ENCODE data around the gene FN3K. TPM values are rescaled to one million over a fixed set of nuclear protein-coding genes. Genes with fewer than 3 reads are reported as not detected.

FN3K gene
- total and polyA plus RNA-seq, 2 of the 8 experiments (the other 6 are each of a cell fraction or from before 2014, with no cell fraction given): 0.88 to 14.2 TPM

DNA sequence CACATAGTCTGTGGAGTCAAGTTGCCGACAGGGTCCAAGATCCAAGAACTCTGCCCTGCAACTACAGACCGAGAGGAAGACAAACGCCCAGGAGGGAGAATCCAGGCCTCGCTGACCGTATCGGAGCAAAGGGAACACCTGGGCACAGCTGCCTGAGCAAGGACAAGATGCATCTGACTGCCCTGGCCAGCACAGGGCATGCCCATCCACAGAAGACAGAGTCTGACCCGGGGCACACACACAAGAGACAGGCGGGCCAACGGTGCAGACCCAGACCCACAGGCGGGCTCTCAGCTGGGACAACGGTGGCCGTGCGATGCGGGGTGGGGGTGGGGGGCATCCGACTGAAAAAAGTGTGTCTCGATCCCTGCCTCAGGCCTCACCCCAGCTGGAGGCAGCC, 43.1 kb upstream of the FN3K start:
- Histone ChIP-seq H3K14ac (ENCODE audit: insufficient read length) (no peak overlapping the region), H3K18ac (ENCODE audit: extremely low read depth, low read length) (no peak overlapping the region), H2BK15ac (ENCODE audit: low read length) (no peak overlapping the region), H4K8ac (ENCODE audit: extremely low read depth, insufficient read depth, low read length) (no peak overlapping the region), H3K27me3 (replicated peaks in 1 of 4; ENCODE audit: control insufficient read depth in 3 of 4, extremely low read depth in 1 of 4, insufficient read depth in 3 of 4, low read length in 3 of 4) (peaks cover 7 to 13% (median 12%) of the 10 kb centered on the region in 4 experiments), H2BK120ac (replicated peaks; ENCODE audit: low read depth, low read length) (no peak overlapping the region), H3K9me3 (ENCODE audit: insufficient read depth in 2 of 2, low read depth in 1 of 2, low read length in 1 of 2) (no peaks in the 10 kb centered on the region), H3K4ac (replicated peaks; ENCODE audit: insufficient read length, low read depth, low read length) (no peak overlapping the region), H3K79me1 (ENCODE audit: low read depth, low read length) (no peaks in the 10 kb centered on the region), H3K4me2 (ENCODE audit: insufficient read depth in 1 of 2, low read depth in 2 of 2, low read length in 2 of 2) (no peak overlapping the region), H3K36me3 (ENCODE audit: control insufficient read depth in 2 of 4, insufficient read depth in 4 of 4, low read length in 3 of 4) (no peaks in the 10 kb centered on the region), H4K20me1 (replicated peaks in 1 of 2; ENCODE audit: control insufficient read depth in 1 of 2, insufficient read depth in 2 of 2, low read length in 2 of 2) (peaks cover 0 to 3% of the 10 kb centered on the region in 2 experiments), H3K79me2 (ENCODE audit: control insufficient read depth in 1 of 2, insufficient read depth in 2 of 2, low read length in 2 of 2) (no peaks in the 10 kb centered on the region), H2BK20ac (ENCODE audit: low read length) (no peak overlapping the region), H4K91ac (replicated peaks; ENCODE audit: insufficient read length, low read length) (no peak overlapping the region), H3K4me1 (replicated peaks in 1 of 4; ENCODE audit: control insufficient read depth in 3 of 4, insufficient read depth in 4 of 4, low read length in 3 of 4) (peaks cover 0 to 3% (median 3%) of the 10 kb centered on the region in 4 experiments; a peak in 4 of 7 replicates), H3K4me3 (ENCODE audit: extremely low read depth in 1 of 4, insufficient read depth in 2 of 4, low read depth in 3 of 4, low read length in 4 of 4) (no peak overlapping the region), H3K23ac (ENCODE audit: insufficient read length) (no peak overlapping the region), H2AK5ac (ENCODE audit: low read depth, low read length) (no peak overlapping the region), H2AFZ (ENCODE audit: low read length) (no peak overlapping the region), H4K5ac (ENCODE audit: insufficient read length, low read depth, low read length) (no peak overlapping the region), H2BK5ac (ENCODE audit: low read depth, low read length) (no peak overlapping the region), H3K56ac (replicated peaks; ENCODE audit: insufficient read length, low read depth, low read length) (no peak overlapping the region), H2BK12ac (ENCODE audit: low read depth, low read length) (no peak overlapping the region), H3K27ac (ENCODE audit: low read depth, low read length) (no peak overlapping the region), H3K23me2 (ENCODE audit: low read depth, low read length) (no peaks in the 10 kb centered on the region), H3K9ac (replicated peaks in 1 of 4; ENCODE audit: extremely low read depth in 1 of 4, low read depth in 3 of 4, low read length in 3 of 4) (no peak overlapping the region)
- 79% methylated on average over 9 of the region's 16 CpGs; no CpG with 5 or more reads in 1 of the 2 experiments for WGBS, 2 experiments (ENCODE audit: extremely low coverage in 1 of 2, insufficient coverage in 1 of 2, insufficient read length in 1 of 2, insufficient replicate concordance in 2 of 2, low coverage in 1 of 2, low lambda C conversion rate in 2 of 2, missing lambda C conversion rate in 1 of 2)
- ChIA-PET POLR2A (ENCODE audit: partially characterized antibody) (no interaction called here), CTCF (ENCODE audit: partially characterized antibody) (interaction anchor here (1.1 kb wide), 1 partner anchor 24 kb away, joined by 5 read pairs; no protein-coding TSS in a partner anchor)
- DNase-seq (ENCODE audit: low read depth in 1 of 2, low spot score in 2 of 2) (no peak), FAIRE-seq (no peak)
- TF ChIP-seq, protein P1, sequence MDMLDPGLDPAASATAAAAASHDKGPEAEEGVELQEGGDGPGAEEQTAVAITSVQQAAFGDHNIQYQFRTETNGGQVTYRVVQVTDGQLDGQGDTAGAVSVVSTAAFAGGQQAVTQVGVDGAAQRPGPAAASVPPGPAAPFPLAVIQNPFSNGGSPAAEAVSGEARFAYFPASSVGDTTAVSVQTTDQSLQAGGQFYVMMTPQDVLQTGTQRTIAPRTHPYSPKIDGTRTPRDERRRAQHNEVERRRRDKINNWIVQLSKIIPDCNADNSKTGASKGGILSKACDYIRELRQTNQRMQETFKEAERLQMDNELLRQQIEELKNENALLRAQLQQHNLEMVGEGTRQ (IDR thresholded peaks at IDR 0.05; ENCODE audit: low read length): no peak
- no peak for TF ChIP-seq PHF8 (conservative IDR thresholded peaks at IDR 0.05; ENCODE audit: low read depth, low read length)
- TF ChIP-seq FOSL1 (IDR thresholded peaks at IDR 0.05; ENCODE audit: insufficient read depth, low read depth, low read length): no peak
- no peak for TF ChIP-seq SRF (IDR thresholded peaks at IDR 0.05; ENCODE audit: low read depth, low read length)
- no peak for TF ChIP-seq KDM4A (IDR thresholded peaks at IDR 0.05; ENCODE audit: low read depth, low read length, severe bottlenecking)
- TF ChIP-seq, protein P2, sequence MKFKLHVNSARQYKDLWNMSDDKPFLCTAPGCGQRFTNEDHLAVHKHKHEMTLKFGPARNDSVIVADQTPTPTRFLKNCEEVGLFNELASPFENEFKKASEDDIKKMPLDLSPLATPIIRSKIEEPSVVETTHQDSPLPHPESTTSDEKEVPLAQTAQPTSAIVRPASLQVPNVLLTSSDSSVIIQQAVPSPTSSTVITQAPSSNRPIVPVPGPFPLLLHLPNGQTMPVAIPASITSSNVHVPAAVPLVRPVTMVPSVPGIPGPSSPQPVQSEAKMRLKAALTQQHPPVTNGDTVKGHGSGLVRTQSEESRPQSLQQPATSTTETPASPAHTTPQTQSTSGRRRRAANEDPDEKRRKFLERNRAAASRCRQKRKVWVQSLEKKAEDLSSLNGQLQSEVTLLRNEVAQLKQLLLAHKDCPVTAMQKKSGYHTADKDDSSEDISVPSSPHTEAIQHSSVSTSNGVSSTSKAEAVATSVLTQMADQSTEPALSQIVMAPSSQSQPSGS (IDR thresholded peaks at IDR 0.05; ENCODE audit: low read length): no peak
- no peak for TF ChIP-seq NANOG (IDR thresholded peaks at IDR 0.05; ENCODE audit: insufficient read depth, low read depth, low read length, poor library complexity, severe bottlenecking)
- no peak for TF ChIP-seq RFX5 (IDR thresholded peaks at IDR 0.05; ENCODE audit: borderline replicate concordance, low read depth, low read length)
- TF ChIP-seq ZNF274 (IDR thresholded peaks at IDR 0.05; ENCODE audit: borderline replicate concordance, extremely low read depth, low read length): no peak
- TF ChIP-seq TCF12 (IDR thresholded peaks at IDR 0.05; ENCODE audit: low read depth, low read length): no peak
- TF ChIP-seq RBBP5 (IDR thresholded peaks at IDR 0.05; ENCODE audit: borderline replicate concordance, low read depth, low read length): no peak

Data from H1 (cell line).